ENCODE results near the gene ILKAP. TPM values are rescaled to one million over a fixed set of nuclear protein-coding genes. Genes with fewer than 3 reads are reported as not detected.
A peak's percentile ranks its signal among the peaks of the same experiment; 100 is the strongest.

ILKAP gene
- total RNA-seq, 1 experiment from 2014 or later = 20.5 TPM

- no peak for DNase-seq (ENCODE audit: low read depth)
These were observed 65.6 kb downstream of the ILKAP start for GRCh38 chr2:238137885-238138284.

DNA sequence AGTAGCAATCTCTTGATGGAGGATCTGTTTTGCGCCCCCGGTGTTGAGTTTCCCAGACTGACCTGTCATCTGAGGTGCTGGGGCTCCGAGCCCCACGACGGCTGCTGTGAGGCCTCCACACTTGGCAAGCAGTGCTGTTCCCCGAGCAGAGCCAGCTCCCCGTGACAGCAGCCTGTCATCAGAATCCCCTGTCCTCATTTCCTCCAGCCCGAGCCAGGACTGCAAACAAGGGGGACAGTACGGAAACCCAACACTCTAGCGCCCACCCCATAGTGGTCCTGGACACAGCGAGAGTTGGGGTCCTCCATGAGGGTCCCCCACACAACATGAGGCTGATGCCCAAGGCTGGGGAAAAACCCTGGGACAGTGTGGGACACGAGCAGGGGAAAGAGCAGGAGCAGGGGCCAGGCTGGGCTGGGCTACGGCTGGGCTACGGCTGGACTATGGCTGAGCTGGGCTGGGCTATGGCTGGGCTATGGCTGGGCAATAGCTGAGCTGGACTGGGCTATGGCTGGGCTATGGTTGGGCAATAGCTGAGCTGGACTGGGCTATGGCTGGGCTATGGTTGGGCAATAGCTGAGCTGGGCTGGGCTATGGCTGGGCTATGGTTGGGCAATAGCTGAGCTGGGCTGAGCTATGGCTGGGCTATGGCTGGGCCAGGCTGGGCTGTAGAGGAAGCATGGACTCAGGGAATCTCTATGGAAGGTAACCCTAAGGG, 66.5 kb downstream of the ILKAP start:
- DNase-seq (ENCODE audit: low read depth) = peak; percentile 48

DNA sequence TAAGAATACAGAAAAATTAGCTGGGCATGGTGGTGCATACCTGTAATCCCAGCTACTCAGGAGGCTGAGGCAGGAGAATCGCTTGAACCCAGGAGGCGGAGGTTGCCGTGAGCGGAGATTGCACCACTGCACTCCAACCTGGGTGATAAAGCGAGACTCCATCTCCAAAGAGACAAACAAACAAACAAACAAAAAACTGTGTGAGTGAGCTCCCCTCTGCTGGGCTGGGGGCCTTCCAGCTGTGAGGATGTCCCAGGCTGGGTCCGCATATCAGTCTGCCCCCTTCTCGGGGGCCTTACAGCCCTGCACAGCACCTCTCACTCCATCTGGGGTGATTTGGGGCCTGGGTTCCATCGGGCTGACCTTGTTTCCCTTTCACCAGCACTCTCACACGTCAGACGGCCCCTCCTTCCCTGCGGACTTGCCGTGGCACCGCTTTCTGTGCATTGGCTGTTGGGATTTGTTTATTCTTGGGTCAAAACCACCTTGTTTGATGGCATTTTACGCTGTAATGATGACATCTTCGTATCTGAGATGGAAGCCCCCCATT, 67.8 kb downstream of the ILKAP start:
- no peak for DNase-seq (ENCODE audit: low read depth)

- DNase-seq (ENCODE audit: low read depth) = no peak
These were observed 69.1 kb downstream of the ILKAP start for GRCh38 chr2:238134393-238134785.

GRCh38 chr2:238133499-238134392, 69.7 kb downstream of the ILKAP start:
- DNase-seq (ENCODE audit: low read depth) = no peak

GRCh38 chr2:238132463-238133450, 70.7 kb downstream of the ILKAP start:
- DNase-seq (ENCODE audit: low read depth) = no peak

DNA sequence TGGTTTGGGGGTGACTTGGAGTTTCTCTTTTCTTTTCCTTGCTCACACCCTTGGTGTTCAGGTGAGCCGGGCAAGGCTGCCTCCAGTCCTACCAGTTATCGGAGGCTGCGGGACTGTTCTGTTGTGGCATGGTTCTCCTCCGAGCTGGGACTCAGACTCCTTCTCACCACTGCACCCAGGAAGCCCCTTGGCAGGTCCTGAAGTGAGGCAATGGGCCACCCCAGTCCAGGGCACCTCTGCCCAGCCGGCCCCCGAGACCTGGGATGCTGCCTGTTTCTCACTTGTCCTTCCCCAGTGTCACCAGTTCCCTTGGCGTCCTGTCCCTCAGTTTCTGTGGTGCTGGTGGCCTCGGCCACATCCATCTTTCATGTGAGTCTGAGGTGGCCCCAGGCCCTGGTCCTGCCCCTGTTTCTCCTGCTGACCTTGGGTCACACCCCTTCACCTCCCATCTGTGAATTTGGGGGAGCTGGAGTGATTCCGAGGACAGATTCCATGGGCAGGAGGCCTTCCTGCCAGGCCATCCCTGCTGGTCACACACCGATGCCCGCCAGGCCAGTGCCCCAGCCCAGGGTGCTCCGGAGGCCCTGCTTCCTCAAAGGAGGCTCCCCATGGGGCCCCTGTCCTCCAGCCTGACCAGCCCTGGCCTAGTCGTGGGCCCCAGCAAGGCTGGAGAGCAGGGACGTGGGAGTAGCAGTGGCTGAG, 71.6 kb downstream of the ILKAP start:
- DNase-seq (ENCODE audit: low read depth) = no peak

GRCh38 chr2:238130696-238131628, 72.5 kb downstream of the ILKAP start:
- DNase-seq (ENCODE audit: low read depth) = no peak

DNA sequence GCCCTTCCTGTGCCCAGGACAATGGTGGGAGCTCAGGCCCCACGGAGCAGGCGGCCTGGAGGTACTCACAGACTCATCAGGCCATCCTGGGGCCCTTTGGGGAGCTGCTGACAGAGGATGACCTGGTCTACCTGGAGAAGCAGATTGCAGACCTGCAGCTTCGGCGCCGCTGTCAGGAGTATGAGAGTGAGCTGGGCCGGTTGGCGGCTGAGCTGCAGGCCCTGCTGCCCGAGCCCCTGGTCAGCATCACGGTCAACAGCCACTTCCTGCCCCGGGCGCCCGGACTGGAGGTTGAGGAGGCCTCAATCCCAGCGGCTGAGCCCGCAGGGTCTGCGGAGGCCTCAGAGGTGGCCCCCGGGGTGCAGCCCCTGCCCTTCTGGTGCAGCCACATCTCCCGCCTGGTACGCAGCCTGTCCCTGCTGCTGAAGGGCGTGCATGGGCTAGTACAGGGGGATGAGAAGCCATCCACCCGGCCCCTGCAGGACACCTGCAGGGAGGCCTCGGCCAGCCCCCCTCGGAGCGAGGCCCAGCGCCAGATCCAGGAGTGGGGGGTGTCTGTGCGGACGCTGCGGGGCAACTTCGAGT, 73.3 kb downstream of the ILKAP start:
- no peak for DNase-seq (ENCODE audit: low read depth)

DNA sequence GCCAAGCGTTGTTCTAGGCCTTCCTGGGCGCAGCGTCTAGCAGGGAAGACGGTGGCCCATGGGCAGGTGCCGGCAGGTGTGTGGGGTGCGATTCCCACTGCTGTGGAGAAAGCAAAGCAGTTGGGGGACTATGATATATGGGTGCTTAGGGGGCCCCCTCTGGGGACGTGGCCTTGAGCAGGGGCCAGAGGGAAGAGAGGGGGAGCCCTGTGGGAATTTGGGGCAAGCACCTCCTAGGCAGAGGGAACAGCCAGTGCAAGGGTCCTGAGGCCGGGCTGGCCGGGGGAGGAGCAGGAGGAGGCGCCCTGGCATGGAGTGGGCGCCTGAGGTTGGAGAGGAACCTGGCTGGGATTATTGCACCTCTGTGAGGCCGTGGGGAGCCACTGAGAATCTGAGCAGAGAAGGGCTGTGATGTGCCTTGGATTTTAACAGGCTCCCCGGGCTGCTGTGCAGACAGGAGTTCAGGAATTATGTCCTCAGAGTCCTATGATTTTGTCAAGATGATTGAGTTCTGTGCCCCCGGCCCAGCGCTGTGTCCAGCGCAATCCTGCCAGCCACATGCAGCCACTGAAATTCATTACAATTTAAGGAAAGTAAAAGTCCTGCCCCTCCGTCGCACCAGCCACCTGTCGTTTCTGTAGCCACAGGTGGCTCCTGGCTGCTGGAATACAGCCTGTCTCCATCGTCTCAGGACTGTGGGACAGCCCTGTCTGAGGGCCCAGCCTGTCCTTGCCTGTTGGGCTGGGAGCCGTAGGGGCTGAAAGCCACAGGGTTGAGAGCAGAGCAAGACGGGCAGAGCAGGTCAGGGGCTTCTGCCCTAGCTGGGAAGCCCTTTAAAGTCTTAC, 74.1 kb downstream of the ILKAP start:
- DNase-seq (ENCODE audit: low read depth) = no peak

- DNase-seq (ENCODE audit: low read depth) = no peak
These were observed 74.9 kb downstream of the ILKAP start for GRCh38 chr2:238128534-238129001.

DNA sequence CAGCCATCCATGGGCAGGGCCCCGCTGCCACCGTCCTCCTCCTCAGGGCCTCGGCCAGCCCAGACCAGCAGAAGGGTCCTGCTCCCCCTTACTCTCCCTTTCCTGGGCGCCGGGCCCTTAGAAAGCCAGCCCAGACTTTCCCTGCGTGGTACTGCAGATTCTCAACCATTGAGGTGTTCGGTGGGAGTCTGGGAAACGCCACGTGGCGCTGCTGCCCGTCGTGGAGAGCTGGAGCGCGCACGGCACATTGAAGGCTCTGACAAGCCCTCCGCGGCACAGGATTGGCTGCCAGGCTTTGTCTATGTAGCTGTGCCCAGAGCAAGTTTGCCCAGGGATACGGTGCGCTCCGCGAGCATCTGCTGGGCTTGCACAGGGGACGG, 75.4 kb downstream of the ILKAP start:
- DNase-seq (ENCODE audit: low read depth) = no peak

GRCh38 chr2:238127165-238128060, 76.1 kb downstream of the ILKAP start:
- DNase-seq (ENCODE audit: low read depth) = peak; percentile 39

DNA sequence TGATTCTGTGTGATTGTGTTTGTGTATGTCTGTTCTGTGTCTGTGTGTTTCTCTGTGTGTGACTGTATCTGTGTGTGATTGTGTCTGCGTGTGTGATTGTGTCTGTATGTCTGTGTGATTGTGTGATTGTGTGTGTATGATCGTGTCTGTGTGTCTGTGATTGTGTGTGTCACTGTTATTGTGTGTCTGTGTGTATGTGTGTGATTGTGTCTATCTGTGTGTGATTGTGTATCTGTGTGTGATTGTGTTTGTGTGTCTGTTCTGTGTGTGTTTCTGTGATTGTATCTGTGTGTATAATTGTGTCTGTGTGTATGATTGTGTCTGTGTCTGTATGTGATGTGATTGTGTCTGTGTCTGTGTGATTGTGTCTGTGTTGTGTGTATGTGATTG, 76.7 kb downstream of the ILKAP start:
- DNase-seq (ENCODE audit: low read depth) = no peak

DNA sequence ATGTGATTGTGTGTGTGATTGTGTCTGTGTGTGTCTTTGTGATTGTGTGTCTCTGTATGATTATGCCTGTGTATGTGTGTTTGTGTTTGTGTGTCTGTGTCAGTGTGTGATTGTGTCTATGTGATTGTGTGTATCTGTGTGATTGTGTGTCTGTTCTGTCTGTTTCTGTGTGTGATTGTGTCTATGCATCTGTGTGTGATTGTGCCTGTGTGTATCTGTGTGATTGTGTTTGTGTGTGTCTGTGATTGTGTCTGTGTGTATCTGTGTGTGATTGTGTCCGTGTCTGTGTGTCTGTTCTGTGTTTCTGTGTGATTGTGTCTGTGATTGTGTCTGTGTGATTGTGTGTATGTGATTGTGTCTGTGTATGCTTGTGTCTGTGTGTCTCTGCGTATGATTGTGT, 77.2 kb downstream of the ILKAP start:
- DNase-seq (ENCODE audit: low read depth) = no peak

GRCh38 chr2:238125127-238125885, 78.2 kb downstream of the ILKAP start:
- DNase-seq (ENCODE audit: low read depth) = no peak

Measured in RPMI7951 (cell line).